ENCODE measurements around the gene LMNA. TPM values are rescaled to one million over a fixed set of nuclear protein-coding genes. Genes with fewer than 3 reads are reported as not detected.

Gene LMNA
- total RNA-seq (2014; rRNA removed; shearing (Covaris generic)) (1,219 and 1,322 TPM in 2 replicates), polyA plus RNA-seq (2016; fragmentation: Nextera tagmentation; extraction: Ambion mirVana) (1,230 and 1,270 TPM in 2 replicates)

DNA sequence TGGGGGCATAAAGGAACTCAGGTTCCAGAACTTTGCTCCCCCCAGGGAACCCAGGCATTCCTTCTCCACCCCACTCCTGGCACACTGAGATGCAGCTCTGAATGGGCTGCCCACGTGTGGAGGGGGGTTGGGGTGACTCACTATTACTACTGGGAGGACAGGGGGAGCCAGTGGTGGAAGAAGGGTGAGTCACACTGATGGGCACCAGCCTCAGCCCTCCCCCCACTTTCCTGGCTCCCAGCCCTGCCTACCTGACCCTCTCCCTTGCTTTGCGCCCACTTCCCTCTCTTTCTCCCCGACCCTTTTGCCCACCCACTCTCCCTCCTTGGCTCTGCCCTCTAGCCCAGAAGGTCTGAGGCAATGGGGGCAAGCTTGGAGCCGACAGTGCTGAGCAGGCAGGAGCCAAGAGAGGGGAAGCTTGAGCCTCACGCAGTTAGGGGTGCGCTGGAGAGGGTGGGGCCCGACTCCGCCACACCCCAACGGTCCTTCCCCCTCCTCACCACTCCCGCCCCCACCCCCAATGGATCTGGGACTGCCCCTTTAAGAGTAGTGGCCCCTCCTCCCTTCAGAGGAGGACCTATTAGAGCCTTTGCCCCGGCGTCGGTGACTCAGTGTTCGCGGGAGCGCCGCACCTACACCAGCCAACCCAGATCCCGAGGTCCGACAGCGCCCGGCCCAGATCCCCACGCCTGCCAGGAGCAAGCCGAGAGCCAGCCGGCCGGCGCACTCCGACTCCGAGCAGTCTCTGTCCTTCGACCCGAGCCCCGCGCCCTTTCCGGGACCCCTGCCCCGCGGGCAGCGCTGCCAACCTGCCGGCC, at the start of gene LMNA:
LMNA (plus strand) TSS at position 611 of the 818 bp plus-strand sequence. CDS start 208 bp downstream, outside the sequence.
- in situ Hi-C loops (cut with MboI) = no loop called here
- peak within 1 kb of the TSS; percentile 100 for H3K4me3 ChIP-seq
- peaks cover 14% of the 10 kb centered on the region; the same call in 1 of the 2 replicates for H3K36me3 ChIP-seq (ENCODE audit: low read depth)
- H3F3A ChIP-seq (ENCODE audit: insufficient read depth) = peaks cover 42% of the 10 kb centered on the region
- H3K9ac ChIP-seq = peak within 1 kb of the TSS; percentile 100
- peak within 1 kb of the TSS; percentile 98 for H3K4me2 ChIP-seq (ENCODE audit: unreplicated experiment)
- H3K4me1 ChIP-seq (ENCODE audit: insufficient read depth) = peaks cover 21% of the 10 kb centered on the region
- H3K9me2 ChIP-seq (ENCODE audit: insufficient read depth) = no peaks in the 10 kb centered on the region
- H3K9me3 ChIP-seq (ENCODE audit: low read depth) = no peaks in the 10 kb centered on the region
- H3K27ac ChIP-seq = peak within 1 kb of the TSS; percentile 100
- no peak within 1 kb of the TSS for H2AFZ ChIP-seq
- H4K20me1 ChIP-seq (ENCODE audit: insufficient read depth) = peaks cover 9% of the 10 kb centered on the region; the same call in 1 of the 2 replicates
- WGBS, 2 experiments (ENCODE audit: low coverage in 1 of 2, low lambda C conversion rate in 2 of 2, missing lambda C conversion rate in 2 of 2) = 1% methylated on average over 30 to 37 of the region's 37 CpGs
- H3K27me3 ChIP-seq (replicated peaks; ENCODE audit: insufficient read depth) = no peaks in the 10 kb centered on the region
- peaks cover 55% of the 10 kb centered on the region for H3K79me2 ChIP-seq (ENCODE audit: insufficient read depth)
- no peak for TF ChIP-seq EZH2phosphoT487 (IDR thresholded peaks at IDR 0.05; ENCODE audit: insufficient read depth, low read depth)
- TF ChIP-seq EZH2 (IDR thresholded peaks at IDR 0.05; ENCODE audit: insufficient read depth, poor library complexity, severe bottlenecking) = no peak
- DNase-seq = peak; percentile 98

- Histone ChIP-seq H3K27me3 (replicated peaks; ENCODE audit: insufficient read depth) (no peaks in the 10 kb centered on the region), H3K79me2 (ENCODE audit: insufficient read depth) (no peaks in the 10 kb centered on the region), H3K4me2 (ENCODE audit: unreplicated experiment) (no peak overlapping the region), H3K9me3 (ENCODE audit: low read depth) (no peaks in the 10 kb centered on the region), H3K9me2 (ENCODE audit: insufficient read depth) (no peaks in the 10 kb centered on the region), H3K9ac (no peak overlapping the region), H3K27ac (no peak overlapping the region), H3F3A (ENCODE audit: insufficient read depth) (no peaks in the 10 kb centered on the region), H2AFZ (no peak overlapping the region), H3K36me3 (ENCODE audit: low read depth) (no peaks in the 10 kb centered on the region), H4K20me1 (ENCODE audit: insufficient read depth) (no peaks in the 10 kb centered on the region), H3K4me1 (ENCODE audit: insufficient read depth) (no peaks in the 10 kb centered on the region), H3K4me3 (no peak overlapping the region)
- DNase-seq = no peak
- in situ Hi-C loops (cut with MboI) = no loop called here
- TF ChIP-seq EZH2 (IDR thresholded peaks at IDR 0.05; ENCODE audit: insufficient read depth, poor library complexity, severe bottlenecking) = no peak
- no peak for TF ChIP-seq EZH2phosphoT487 (IDR thresholded peaks at IDR 0.05; ENCODE audit: insufficient read depth, low read depth)
- 94 to 98% methylated on average over 3 of the region's 3 CpGs for WGBS, 2 experiments (ENCODE audit: low coverage in 1 of 2, low lambda C conversion rate in 2 of 2, missing lambda C conversion rate in 2 of 2)
Measured at GRCh38 chr1:156065212-156065611, 49.3 kb upstream of the LMNA start.

- H3K9me2 ChIP-seq (ENCODE audit: insufficient read depth) = no peaks in the 10 kb centered on the region
- no peak overlapping the region for H2AFZ ChIP-seq
- no peak overlapping the region for H3K4me2 ChIP-seq (ENCODE audit: unreplicated experiment)
- in situ Hi-C loops (cut with MboI) = no loop called here
- TF ChIP-seq EZH2 (IDR thresholded peaks at IDR 0.05; ENCODE audit: insufficient read depth, poor library complexity, severe bottlenecking) = no peak
- no peak for TF ChIP-seq EZH2phosphoT487 (IDR thresholded peaks at IDR 0.05; ENCODE audit: insufficient read depth, low read depth)
- no peaks in the 10 kb centered on the region for H3K27me3 ChIP-seq (replicated peaks; ENCODE audit: insufficient read depth)
- no peaks in the 10 kb centered on the region for H3K9me3 ChIP-seq (ENCODE audit: low read depth)
- no peaks in the 10 kb centered on the region for H3K79me2 ChIP-seq (ENCODE audit: insufficient read depth)
- H3K4me1 ChIP-seq (ENCODE audit: insufficient read depth) = no peaks in the 10 kb centered on the region
- no peak overlapping the region for H3K27ac ChIP-seq
- no peak overlapping the region for H3K9ac ChIP-seq
- no peaks in the 10 kb centered on the region for H3K36me3 ChIP-seq (ENCODE audit: low read depth)
- no peaks in the 10 kb centered on the region for H3F3A ChIP-seq (ENCODE audit: insufficient read depth)
- H3K4me3 ChIP-seq = no peak overlapping the region
- no peak for DNase-seq
- no peaks in the 10 kb centered on the region for H4K20me1 ChIP-seq (ENCODE audit: insufficient read depth)
- 74% methylated on average over 16 of the region's 16 CpGs for WGBS, 2 experiments (ENCODE audit: low coverage in 1 of 2, low lambda C conversion rate in 2 of 2, missing lambda C conversion rate in 2 of 2)
Measured at GRCh38 chr1:156065871-156066270, 48.6 kb upstream of the LMNA start.

DNA sequence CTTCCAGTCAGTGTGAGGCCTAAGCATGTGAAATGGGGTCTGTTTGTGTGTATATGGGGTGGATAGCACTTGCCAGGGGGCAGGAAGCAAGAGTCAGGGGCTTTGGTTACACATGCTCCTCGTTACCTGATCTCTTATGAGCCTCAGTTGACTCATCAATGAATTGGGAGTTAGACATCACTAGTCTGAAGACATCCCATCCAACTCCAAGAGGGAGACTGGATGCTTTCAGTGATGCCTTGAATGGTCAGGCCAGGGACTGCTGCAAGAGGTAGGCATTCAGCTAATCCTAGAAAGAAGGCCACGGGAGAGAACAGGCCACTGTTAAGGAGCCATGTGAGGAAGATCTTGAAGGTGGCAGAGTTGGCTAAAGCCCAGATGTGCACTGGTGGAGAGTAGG, 47.2 kb upstream of the LMNA start:
- H3K27ac ChIP-seq = no peak overlapping the region
- H3K79me2 ChIP-seq (ENCODE audit: insufficient read depth) = no peaks in the 10 kb centered on the region
- no peaks in the 10 kb centered on the region for H3K36me3 ChIP-seq (ENCODE audit: low read depth)
- no peak overlapping the region for H2AFZ ChIP-seq
- H3K27me3 ChIP-seq (replicated peaks; ENCODE audit: insufficient read depth) = no peaks in the 10 kb centered on the region
- no peak overlapping the region for H3K4me2 ChIP-seq (ENCODE audit: unreplicated experiment)
- no peaks in the 10 kb centered on the region for H3K9me2 ChIP-seq (ENCODE audit: insufficient read depth)
- 39 to 54% methylated on average over 2 of the region's 2 CpGs for WGBS, 2 experiments (ENCODE audit: low coverage in 1 of 2, low lambda C conversion rate in 2 of 2, missing lambda C conversion rate in 2 of 2)
- H3K9me3 ChIP-seq (ENCODE audit: low read depth) = no peaks in the 10 kb centered on the region
- in situ Hi-C loops (cut with MboI) = no loop called here
- H3K4me3 ChIP-seq = no peak overlapping the region
- no peaks in the 10 kb centered on the region for H4K20me1 ChIP-seq (ENCODE audit: insufficient read depth)
- no peak for TF ChIP-seq EZH2phosphoT487 (IDR thresholded peaks at IDR 0.05; ENCODE audit: insufficient read depth, low read depth)
- TF ChIP-seq EZH2 (IDR thresholded peaks at IDR 0.05; ENCODE audit: insufficient read depth, poor library complexity, severe bottlenecking) = no peak
- peak; percentile 18 for DNase-seq
- no peaks in the 10 kb centered on the region for H3K4me1 ChIP-seq (ENCODE audit: insufficient read depth)
- H3K9ac ChIP-seq = no peak overlapping the region
- no peaks in the 10 kb centered on the region for H3F3A ChIP-seq (ENCODE audit: insufficient read depth)

Data from GM23248 (cell line).